ENCODE data around the gene GORASP2.

Gene GORASP2

DNA sequence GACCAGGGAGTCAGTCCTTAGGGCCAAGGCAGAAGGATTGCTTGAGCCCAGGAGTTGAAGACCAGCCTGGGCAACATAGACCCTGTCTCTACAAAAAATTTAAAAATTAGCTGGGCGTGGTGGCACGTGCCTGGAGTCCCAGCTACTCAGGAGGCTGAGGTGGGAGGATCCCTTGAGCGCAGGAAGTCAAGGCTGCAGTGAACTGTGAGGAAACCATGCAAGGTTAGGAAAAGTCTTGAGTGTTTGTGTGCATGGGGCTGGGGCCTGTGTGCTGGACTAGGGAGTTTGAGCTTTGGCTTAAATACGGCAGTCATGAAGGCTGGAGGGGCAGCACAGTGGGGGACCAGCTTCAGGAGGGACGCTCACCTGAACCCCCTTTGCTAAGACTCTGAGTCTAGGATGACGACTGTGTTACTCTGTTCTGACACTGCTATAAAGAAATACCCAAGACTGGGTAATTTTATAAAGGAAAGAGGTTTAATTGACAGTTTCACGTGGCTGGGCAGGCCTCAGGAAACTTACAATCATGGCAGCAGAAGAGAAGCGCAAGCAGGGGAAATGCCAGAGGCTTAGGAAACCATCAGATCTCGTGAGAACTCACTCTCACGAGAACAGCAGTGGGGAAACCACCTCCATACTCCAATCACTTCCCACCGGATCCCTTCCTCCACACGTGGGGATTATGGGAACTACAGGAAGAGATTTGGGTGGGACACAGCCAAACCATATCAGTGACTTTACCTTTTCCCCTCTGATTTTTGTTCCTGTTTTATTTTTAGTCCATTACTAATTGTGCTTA lies 39.4 kb downstream of the GORASP2 start:
- no peak for DNase-seq

DNA sequence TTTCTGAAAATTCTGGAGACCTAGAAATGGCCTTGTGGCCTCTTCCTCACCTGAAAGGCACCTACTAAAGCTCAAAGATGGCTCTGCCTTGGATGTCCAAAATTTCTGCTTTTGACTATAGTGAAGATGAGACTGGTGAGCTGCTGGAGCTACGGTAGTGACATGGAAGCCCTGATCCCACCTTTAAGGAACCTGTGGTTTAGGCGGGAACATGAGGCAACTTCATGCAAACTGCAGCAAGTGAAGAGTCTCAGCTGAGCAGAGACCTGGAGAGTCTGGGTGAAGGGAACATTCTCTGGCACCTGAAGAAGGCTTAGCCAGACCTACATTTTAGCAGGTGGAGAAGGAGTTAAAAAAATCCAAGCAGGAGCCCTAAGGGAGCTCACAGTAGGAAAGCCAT lies 40.0 kb downstream of the GORASP2 start:
- DNase-seq = no peak

DNA sequence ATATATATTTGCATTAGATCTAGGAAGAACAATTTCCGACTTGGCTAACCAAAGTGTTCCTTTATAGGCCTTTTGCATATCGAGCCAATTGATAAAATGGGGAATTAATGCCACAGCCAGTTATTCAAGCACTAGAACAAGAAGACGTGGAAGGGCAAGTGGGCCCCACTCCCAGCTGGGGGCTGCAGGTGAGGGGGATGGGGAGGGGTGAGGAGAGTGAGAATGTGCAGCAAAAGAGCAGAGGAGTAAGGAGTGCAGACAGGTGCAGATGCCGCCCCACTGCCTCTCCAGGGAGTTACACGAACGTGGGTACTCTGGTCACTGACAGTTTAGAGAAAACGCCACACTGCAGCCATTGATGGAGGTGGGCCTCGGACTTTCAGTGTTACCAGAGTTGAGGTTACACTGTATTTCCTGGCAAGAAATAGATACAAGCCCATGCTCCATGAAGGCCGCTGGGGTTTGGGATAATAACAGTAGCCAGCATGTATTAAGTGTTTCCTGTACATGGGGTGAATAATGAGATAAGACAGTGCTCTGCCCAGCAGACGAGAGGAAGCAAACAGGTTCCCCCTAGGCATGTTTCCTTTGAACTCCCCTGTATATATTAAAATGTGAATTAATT lies 40.9 kb downstream of the GORASP2 start:
- no peak for DNase-seq

DNA sequence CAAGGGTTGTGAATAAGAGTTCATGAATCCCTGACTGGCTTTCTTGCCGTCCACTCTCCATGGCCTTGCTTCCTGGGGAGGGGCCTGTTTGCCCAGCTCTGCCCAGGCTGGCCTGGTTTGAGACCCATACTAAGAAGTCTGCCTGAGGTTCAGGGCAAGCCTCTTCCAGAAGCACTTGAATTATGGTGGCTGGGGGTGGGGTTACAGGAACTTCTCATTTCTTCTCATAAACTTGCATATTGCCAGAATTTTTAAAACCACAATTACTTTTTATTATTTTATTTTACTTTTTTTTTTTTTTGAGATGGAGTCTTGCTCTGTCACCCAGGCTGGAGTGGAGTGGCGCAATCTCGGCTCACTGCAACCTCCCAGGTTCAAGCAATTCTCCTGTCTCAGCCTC lies 42.0 kb downstream of the GORASP2 start:
- no peak for DNase-seq

DNA sequence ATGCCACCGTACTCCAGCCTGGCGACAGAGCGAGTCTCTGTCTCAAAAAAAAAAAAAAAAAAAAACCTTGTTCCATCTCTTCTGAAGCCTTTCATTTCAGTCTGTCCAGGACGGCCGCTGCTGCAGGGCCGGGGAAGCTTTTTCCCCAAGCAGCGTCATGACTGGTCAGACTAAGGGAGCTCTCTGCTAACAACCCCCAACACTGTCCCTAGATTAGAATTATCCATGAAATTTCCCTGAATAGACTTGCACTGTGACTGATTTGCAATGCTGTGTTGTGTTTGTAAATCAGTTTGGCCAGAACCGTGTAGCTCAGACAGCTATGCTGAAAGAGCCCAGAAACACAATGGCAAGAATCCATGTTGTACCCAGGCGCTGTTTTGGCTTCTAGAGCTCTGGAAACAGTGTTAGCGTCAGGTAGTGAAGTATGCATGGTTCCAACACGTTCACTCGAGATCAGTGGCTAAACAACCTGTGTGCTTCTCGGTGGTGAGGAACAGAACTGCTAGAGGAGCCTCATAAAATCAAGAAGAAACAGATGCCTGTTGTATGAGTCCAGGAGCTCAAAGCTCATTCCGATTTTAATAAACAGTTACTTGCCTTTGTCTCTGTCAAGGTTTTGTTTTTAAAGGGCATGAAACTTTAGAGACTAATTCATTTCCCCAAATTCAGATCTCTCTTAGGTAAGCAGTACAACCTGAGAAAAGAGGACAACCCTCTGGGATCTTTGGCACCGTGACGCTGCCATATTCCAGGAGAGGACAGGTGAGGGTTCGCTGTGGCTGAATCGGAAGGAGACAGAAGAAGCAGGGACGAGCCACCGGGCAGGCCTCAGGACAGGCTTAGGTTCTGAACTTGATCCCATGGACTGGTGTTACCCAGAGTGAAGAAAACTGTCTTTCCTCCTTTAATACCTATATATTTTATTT lies 43.5 kb downstream of the GORASP2 start:
- no peak for DNase-seq

DNA sequence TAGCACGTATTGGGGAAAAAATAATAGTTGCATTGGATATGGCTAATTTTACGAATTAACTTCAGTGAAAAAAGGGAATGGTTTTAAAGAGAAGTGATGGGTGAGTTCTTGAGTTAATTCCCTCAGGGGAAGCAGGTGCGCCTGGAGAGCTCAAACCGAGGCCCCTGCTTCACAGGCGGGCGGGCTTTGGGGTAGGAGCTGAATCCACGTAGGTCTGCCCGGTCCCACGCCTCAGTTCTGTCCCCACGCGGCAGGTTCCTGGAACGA lies 44.1 kb downstream of the GORASP2 start:
- no peak for DNase-seq

DNA sequence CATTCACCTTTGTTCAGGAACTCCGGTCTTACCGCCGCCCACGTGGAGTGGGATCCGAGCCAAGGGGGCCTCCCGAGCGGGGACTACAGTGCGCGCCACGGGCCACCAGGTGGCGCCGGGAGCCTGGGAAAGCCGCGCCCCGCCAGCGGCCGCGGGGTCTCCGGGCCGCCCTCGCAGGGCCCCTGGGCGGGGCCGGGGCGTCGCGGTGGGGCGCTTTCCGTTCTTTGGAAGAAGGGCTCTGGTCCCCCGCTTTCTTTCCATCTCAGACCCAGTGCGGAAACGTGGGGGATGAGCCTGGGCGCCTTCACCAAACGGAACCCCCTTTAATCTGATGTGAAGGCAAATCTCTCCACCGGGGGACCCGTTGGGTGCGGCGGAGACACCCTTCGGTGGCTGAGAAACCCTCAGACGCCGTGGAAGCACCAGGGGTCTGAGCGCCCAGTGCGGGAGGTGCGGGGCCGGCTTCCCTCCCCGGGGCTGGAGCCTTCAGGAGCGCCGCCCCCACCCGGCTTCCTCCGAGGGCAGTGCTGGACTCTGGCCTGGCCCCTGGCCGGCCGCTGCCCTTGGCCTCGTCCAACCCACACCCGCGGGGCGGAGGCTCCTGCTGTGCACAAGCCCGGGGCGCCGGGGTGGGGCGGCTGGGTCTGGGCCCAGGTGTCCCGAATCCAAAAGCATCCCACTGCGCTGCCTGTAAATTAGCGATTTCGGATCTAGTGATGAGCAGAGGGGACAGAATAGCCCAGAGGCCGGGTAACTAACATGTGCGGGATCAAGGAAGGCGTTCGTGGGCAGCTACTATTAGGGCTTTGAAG lies 44.6 kb downstream of the GORASP2 start:
- peak; percentile 49 for DNase-seq

DNA sequence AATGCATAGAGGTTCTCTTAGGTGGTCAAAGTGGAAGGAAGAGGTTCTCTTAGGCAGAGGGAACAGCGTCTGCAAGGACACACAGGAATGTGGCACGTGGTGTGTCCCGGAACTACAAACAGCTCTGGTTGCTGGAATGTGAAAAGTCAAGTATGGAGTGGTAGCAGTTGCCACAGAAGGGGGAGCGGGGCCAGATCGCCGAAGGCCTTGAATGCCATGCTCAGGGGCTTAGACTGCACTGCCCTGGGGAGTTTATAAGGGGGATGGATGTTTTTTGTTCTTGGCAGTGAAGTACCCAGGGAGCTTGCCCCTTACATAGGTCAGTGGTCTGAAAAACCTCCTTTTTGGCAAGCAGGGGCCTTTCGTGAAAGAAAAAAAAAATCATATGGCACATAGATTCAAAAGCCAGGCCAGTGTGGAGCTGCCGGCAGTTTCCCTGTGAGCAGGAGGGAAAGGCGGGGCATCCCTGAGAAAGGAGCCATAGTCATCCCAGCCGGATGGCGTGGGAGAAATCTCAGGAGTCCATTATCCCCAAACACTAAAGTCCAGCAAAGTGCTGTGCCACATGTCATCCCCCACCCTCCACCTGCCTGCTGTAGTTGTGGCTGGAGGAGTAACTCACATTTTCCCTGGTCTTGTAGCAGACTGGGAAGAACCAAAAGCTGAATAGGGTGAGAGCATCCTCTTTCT lies 45.4 kb downstream of the GORASP2 start:
- DNase-seq = no peak

DNA sequence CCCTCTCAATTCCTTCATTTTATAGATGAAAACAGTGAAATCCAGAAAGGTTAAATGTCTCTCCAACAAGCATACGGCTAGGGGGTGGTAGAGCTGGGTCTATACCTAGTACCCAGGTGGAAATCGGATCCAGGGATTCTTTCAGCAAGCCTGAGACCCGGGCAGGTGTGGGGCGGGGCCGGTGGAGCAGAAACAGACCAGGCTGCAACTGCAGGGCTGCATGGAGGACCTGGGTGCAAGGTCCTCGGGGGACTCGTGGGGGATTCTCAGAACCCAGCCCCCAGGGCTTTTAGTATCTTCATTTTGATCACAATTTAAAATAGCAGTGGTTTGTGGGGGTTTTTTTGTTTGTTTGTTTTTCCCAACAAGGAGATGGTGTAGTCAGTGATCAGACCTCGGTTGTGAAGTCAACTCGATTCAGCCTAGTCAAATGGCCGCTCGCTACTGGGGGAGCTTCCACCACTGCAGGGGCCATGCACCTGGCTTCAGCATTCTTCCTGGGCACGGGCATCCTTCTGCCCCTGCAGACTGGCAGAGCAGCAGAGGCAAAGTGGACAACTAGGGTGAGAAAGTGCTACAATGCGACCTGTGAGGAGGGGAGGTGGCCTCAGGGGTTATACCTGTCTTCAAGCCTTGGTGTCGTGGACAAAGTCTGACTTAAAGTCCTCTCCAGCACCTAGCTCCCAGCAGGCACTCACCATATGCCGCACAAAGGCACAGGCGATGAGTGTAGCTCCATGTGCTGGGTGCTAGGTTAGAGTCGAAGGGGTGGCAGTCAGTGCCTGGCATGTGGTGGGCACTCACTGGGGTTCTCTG lies 46.3 kb downstream of the GORASP2 start:
- no peak for DNase-seq

DNA sequence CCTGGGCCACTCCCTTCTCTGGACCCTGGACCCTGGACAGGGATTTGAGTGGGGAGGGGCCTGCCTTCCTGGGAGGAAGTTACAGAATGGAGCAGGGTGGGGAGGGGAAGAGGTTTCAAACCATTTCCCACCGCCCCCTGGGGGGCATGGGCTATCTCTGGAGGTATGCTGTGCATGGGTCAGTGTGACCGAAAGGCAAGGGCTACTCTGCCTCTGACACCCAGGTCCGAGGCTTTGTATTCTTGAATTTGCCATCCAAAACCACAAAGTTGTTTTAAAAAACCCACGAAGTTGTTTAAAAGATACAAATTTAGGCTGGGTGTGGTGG lies 46.9 kb downstream of the GORASP2 start:
- no peak for DNase-seq

DNA sequence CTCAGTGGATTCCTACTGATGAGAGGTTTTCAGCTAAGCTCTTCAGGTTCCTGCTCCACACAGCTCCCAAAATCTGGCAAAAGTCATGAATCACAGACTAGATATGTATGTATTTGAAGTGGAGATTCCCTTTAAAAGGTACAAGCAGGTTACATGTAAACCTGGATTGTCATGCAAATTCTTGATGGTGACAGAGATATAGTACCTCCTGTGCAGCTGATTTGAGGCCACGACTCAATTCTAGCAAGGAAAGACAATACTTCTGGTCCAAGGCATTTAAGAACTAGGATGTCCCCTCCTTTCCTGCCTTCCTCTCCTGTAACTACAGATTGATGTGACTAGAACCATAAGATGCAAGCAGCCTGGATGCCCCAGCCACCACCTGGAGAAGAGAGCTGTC lies 55.0 kb downstream of the GORASP2 start:
- DNase-seq = no peak

DNA sequence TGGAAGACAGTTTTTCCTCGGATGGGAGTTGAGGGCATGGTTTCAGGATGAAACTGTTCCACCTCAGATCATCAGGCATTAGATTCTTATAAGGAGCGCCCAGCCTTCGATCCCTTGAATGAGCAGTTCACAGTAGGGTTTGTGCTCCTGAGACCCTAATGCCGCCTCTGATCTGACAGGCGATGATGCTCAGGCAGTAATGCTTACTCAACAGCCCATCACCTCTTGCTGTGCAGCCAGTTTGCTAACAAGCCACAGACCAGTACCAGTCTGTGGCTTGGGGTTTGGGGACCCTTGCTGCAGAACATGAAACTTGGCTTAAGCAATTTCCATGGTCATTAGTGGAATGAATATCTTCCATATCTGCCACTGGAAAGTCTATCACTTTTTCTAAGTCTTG lies 56.4 kb downstream of the GORASP2 start:
- DNase-seq = no peak

DNA sequence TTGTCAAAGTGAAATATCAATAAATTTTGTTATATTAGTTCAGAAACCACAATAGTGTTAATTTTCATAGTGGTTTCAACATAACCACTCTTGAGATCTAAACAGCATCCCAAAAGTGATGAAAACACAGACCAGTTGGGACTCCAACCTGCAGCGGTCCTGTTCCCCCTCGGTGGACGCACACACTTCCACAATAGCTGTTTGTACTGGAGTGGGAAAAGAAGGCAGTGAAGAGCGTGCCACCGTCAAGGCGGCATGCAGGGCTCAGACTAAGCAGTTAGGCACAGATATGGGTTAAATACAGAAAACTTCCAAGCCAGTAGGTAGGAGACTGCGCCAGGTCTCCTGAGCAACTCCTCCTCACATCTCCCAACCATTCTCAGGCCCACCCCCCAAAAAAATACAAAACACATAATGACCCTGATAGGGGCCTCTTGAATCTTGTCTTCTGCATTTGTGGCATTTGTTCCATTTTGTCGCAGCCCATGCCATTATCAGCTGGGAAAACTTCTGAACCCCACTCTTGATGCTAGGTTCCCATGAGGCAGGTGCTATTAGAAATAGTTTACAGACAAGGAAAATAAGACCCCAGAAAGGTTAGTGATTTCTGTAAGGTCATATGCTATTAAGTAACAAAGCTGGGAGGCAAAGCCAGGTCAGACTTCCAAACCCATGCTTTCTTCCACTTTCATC lies 57.7 kb downstream of the GORASP2 start:
- DNase-seq = no peak

DNA sequence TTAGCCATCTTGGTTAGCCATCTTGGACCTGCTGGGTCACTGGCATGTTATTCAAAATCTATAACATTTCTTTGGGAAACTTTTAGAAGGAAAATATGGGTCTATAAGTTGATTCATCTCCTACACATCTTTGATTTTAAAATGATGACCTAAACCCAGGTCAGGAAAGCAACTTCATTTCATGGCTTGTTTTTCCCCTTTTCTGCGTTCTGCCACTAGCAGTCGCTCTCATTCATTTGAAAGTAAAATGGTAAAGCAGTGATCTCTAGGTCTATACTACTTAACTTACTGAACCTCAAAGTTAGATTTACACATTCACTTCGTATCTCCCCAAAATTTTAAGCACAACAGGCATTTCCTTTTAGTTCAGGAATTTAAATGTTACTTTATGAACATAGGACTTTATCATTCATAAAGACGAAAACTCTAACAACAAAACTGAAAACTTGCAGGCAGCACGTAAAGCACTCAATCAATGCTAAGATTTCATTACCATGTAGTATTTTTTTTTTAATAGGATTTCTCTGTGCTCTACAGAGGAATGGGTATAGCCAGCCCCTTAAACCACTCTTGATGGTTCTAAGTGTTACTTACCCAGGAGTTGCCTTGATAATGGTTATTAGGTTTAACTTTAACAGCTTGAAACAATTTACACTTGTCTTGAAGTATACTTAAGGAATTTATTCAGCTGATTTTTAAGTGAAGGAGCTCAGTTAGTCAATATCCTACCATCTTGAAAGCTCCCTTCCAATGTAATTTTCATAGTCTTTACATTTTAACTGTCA lies 62.5 kb downstream of the GORASP2 start:
- no peak for DNase-seq

DNA sequence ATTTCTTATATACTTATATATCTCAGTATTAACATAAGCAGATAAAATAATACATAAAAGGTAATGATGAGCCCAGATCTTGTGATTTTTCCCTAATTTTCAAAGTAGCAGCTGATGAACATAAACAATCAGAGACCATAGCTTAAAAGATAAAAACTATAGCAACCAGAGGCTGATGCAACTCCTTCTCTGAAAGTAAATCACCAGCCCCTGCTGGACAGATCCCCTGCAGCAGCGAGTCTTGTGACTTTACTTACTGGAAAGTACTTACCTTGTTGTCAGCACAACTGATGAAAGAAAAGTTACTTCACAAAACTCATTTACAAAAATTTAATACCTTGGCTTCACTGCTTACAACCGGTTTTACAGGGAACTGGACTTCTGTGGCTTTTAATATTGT lies 67.3 kb downstream of the GORASP2 start:
- DNase-seq = no peak

DNA sequence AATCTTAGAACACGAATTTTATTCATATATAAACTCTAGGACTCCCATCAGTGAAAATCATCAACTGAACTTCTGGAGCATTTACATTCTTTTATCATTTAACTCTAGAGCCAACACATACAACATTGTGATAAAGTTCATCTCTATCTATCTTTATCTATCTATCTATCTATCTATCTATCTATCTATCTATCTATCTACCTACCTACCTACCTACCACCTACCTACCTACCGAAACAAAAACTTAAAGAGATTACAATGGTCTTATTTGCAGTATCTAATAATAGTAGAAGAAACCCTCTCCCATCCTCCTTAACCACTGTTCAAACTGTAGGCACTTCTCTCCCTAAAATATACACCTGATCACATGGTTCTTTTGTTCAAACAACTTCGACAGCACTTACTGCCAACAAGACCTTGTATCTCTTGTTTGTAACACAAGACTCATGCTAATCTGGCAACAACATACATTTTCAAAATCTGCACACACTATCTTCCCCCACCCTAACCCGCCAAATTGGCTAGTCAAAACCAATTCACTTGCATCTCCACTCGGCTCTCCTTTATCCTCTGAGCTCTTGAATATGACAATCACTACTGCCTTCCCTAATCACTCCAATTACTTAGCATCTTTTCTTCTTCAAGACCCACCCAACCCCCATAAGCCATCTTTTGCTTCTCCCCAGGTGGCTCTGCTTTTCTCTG lies 69.0 kb downstream of the GORASP2 start:
- no peak for DNase-seq

DNA sequence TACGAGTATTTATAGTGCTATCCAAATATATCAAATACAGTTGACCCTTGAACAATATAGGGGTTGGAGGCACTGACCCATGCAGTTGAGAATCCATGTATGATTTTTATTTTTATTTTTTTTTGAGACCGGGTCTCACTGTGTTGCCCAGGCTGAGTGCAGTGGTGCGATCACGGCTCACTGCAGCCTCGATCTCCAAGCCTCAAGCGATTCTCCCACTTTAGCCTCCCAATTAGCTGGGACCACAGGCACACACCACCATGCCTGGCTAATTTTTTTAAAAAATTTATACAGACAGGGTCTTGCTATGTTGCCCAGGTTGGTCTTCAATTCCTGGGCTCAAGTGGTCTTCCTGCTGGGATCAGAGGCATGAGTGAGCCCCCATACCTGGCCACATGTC lies 70.6 kb downstream of the GORASP2 start:
- DNase-seq = no peak

DNA sequence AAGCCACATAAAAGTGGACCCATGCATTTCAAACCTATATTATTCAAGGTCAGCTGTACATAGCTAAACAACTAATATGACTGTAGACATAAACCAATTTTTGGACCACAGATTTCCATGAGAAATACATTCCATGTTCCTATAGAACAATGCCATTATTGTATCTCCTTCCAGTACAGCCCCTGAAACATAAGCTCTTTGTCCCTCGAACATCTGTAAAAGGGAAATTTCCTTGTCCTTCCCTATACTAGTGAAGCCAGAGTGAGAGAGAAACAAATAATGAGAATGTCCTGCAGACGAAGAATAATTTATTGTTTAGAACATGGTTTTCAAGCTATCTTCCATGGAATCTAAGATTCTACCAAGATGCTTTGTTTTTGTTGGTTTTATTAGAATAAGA lies 75.3 kb downstream of the GORASP2 start:
- DNase-seq = no peak

DNA sequence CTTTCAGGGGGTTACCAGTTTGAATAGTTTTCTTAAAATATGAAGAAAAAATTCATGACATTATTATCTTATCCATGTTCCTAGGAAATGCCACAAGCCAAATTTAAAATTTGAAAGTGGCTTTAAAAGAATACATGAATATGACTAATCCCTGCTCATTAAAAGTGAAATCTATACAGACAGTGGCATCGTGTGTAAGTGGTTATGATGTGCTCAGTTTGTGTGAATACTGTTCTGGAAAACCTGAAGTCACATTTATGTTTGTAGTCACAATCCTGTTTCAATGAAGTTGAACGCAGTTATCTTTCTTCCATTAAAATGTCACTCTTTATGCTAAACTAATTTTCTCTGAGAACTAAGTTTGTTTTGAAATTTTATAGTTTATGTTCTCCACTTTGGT lies 75.8 kb downstream of the GORASP2 start:
- no peak for DNase-seq

Measured in NCI-H446 treated with DMSO at 0.1 percent for 48 hours (cell line).